Measurements from ENCODE around the gene ABCB11. TPM values are rescaled to one million over a fixed set of nuclear protein-coding genes. Genes with fewer than 3 reads are reported as not detected.

The ABCB11 gene
- polyA plus RNA-seq, 1 donor from 2014 or later = not detected

GRCh38 chr2:168895771-168896170 is 135.4 kb downstream of the ABCB11 start:
- no peaks in the 10 kb centered on the region for H3K9me3 ChIP-seq (ENCODE audit: low read length)
- no peaks in the 10 kb centered on the region for H3K27me3 ChIP-seq (ENCODE audit: insufficient read depth, low read depth, low read length)
- H3F3A ChIP-seq (ENCODE audit: insufficient read depth, low read length, poor library complexity, severe bottlenecking) = no peaks in the 10 kb centered on the region
- no peak overlapping the region for H3K4me3 ChIP-seq (ENCODE audit: low read length)
- TF ChIP-seq RAD21 (conservative IDR thresholded peaks at IDR 0.05) = no peak
- TF ChIP-seq, protein P1, sequence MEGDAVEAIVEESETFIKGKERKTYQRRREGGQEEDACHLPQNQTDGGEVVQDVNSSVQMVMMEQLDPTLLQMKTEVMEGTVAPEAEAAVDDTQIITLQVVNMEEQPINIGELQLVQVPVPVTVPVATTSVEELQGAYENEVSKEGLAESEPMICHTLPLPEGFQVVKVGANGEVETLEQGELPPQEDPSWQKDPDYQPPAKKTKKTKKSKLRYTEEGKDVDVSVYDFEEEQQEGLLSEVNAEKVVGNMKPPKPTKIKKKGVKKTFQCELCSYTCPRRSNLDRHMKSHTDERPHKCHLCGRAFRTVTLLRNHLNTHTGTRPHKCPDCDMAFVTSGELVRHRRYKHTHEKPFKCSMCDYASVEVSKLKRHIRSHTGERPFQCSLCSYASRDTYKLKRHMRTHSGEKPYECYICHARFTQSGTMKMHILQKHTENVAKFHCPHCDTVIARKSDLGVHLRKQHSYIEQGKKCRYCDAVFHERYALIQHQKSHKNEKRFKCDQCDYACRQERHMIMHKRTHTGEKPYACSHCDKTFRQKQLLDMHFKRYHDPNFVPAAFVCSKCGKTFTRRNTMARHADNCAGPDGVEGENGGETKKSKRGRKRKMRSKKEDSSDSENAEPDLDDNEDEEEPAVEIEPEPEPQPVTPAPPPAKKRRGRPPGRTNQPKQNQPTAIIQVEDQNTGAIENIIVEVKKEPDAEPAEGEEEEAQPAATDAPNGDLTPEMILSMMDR (IDR thresholded peaks at IDR 0.05; ENCODE audit: poor library complexity, severe bottlenecking) = no peak
- no peak for TF ChIP-seq POLR2AphosphoS5 (IDR thresholded peaks at IDR 0.05)
- TF ChIP-seq, protein P2, sequence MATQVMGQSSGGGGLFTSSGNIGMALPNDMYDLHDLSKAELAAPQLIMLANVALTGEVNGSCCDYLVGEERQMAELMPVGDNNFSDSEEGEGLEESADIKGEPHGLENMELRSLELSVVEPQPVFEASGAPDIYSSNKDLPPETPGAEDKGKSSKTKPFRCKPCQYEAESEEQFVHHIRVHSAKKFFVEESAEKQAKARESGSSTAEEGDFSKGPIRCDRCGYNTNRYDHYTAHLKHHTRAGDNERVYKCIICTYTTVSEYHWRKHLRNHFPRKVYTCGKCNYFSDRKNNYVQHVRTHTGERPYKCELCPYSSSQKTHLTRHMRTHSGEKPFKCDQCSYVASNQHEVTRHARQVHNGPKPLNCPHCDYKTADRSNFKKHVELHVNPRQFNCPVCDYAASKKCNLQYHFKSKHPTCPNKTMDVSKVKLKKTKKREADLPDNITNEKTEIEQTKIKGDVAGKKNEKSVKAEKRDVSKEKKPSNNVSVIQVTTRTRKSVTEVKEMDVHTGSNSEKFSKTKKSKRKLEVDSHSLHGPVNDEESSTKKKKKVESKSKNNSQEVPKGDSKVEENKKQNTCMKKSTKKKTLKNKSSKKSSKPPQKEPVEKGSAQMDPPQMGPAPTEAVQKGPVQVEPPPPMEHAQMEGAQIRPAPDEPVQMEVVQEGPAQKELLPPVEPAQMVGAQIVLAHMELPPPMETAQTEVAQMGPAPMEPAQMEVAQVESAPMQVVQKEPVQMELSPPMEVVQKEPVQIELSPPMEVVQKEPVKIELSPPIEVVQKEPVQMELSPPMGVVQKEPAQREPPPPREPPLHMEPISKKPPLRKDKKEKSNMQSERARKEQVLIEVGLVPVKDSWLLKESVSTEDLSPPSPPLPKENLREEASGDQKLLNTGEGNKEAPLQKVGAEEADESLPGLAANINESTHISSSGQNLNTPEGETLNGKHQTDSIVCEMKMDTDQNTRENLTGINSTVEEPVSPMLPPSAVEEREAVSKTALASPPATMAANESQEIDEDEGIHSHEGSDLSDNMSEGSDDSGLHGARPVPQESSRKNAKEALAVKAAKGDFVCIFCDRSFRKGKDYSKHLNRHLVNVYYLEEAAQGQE (IDR thresholded peaks at IDR 0.05; ENCODE audit: borderline replicate concordance) = no peak
- no peak for TF ChIP-seq MXI1 (conservative IDR thresholded peaks at IDR 0.05; ENCODE audit: poor library complexity, severe bottlenecking)
- no peak for TF ChIP-seq SMC3 (conservative IDR thresholded peaks at IDR 0.05; ENCODE audit: poor library complexity)
- no peak for TF ChIP-seq EP300 (conservative IDR thresholded peaks at IDR 0.05; ENCODE audit: poor library complexity, severe bottlenecking)
- no peak for TF ChIP-seq TAF1 (IDR thresholded peaks at IDR 0.05; ENCODE audit: low read depth)
- H3K36me3 ChIP-seq (ENCODE audit: insufficient read depth, low read length) = no peaks in the 10 kb centered on the region
- H3K79me2 ChIP-seq (replicated peaks; ENCODE audit: insufficient read depth, low read length) = no peaks in the 10 kb centered on the region
- H3K4me2 ChIP-seq (ENCODE audit: low read length) = no peak overlapping the region
- H2AFZ ChIP-seq (ENCODE audit: low read depth, low read length) = no peak overlapping the region
- no peaks in the 10 kb centered on the region for H4K20me1 ChIP-seq (ENCODE audit: insufficient read depth)
- H3K27ac ChIP-seq (ENCODE audit: low read length) = no peak overlapping the region
- no peaks in the 10 kb centered on the region for H3K9me2 ChIP-seq (ENCODE audit: insufficient read depth, low read length)
- no peak overlapping the region for H3K9ac ChIP-seq (ENCODE audit: low read length)

GRCh38 chr2:168894720-168895119 is 136.4 kb downstream of the ABCB11 start:
- H3K9me2 ChIP-seq (ENCODE audit: insufficient read depth, low read length) = no peaks in the 10 kb centered on the region
- peaks cover 3% of the 10 kb centered on the region for H3K79me2 ChIP-seq (replicated peaks; ENCODE audit: insufficient read depth, low read length)
- no peak overlapping the region for H3K4me3 ChIP-seq (ENCODE audit: low read length)
- no peaks in the 10 kb centered on the region for H3F3A ChIP-seq (ENCODE audit: insufficient read depth, low read length, poor library complexity, severe bottlenecking)
- H3K36me3 ChIP-seq (ENCODE audit: insufficient read depth, low read length) = no peaks in the 10 kb centered on the region
- no peak for TF ChIP-seq EP300 (conservative IDR thresholded peaks at IDR 0.05; ENCODE audit: poor library complexity, severe bottlenecking)
- TF ChIP-seq TAF1 (IDR thresholded peaks at IDR 0.05; ENCODE audit: low read depth) = no peak
- no peak overlapping the region for H3K4me2 ChIP-seq (ENCODE audit: low read length)
- no peak overlapping the region for H3K9ac ChIP-seq (ENCODE audit: low read length)
- H4K20me1 ChIP-seq (ENCODE audit: insufficient read depth) = no peaks in the 10 kb centered on the region
- no peaks in the 10 kb centered on the region for H3K9me3 ChIP-seq (ENCODE audit: low read length)
- no peak overlapping the region for H2AFZ ChIP-seq (ENCODE audit: low read depth, low read length)
- H3K27me3 ChIP-seq (ENCODE audit: insufficient read depth, low read depth, low read length) = no peaks in the 10 kb centered on the region
- H3K27ac ChIP-seq (ENCODE audit: low read length) = no peak overlapping the region

DNA sequence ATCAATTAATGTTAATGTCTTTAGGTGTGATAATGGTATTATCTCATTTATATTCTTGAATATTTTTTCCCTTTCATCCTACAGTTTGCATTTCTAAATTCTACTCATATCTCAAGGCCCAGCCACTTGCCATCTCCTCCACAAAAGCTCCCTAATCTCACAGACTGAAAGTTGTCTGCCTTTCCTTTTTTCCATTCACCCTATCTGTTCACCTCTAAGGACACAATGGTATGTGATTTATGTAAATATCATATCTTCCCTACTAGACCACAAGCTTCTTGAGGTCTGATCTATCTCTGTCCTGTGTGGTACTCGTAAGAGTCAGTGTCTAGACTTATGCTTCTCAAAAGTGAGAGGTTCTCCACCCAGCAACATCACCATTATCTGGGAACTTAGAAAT is 137.0 kb downstream of the ABCB11 start:
- H2AFZ ChIP-seq (ENCODE audit: low read depth, low read length) = no peak overlapping the region
- H3K4me3 ChIP-seq (ENCODE audit: low read length) = no peak overlapping the region
- no peaks in the 10 kb centered on the region for H3K36me3 ChIP-seq (ENCODE audit: insufficient read depth, low read length)
- H3K9ac ChIP-seq (ENCODE audit: low read length) = no peak overlapping the region
- no peak for TF ChIP-seq SMC3 (conservative IDR thresholded peaks at IDR 0.05; ENCODE audit: poor library complexity)
- TF ChIP-seq RAD21 (conservative IDR thresholded peaks at IDR 0.05) = no peak
- no peak for TF ChIP-seq TAF1 (IDR thresholded peaks at IDR 0.05; ENCODE audit: low read depth)
- TF ChIP-seq POLR2AphosphoS5 (IDR thresholded peaks at IDR 0.05) = no peak
- TF ChIP-seq, protein P1 (IDR thresholded peaks at IDR 0.05; ENCODE audit: poor library complexity, severe bottlenecking) = no peak
- no peak for TF ChIP-seq EP300 (conservative IDR thresholded peaks at IDR 0.05; ENCODE audit: poor library complexity, severe bottlenecking)
- no peak for TF ChIP-seq EZH2 (IDR thresholded peaks at IDR 0.05; ENCODE audit: borderline replicate concordance, insufficient read depth, low read length, poor library complexity, severe bottlenecking)
- TF ChIP-seq MXI1 (conservative IDR thresholded peaks at IDR 0.05; ENCODE audit: poor library complexity, severe bottlenecking) = no peak
- TF ChIP-seq, protein P2 (IDR thresholded peaks at IDR 0.05; ENCODE audit: borderline replicate concordance) = no peak
- H3K4me2 ChIP-seq (ENCODE audit: low read length) = no peak overlapping the region
- H4K20me1 ChIP-seq (ENCODE audit: insufficient read depth) = no peaks in the 10 kb centered on the region
- no peak overlapping the region for H3K27ac ChIP-seq (ENCODE audit: low read length)
- H3K9me3 ChIP-seq (ENCODE audit: low read length) = no peaks in the 10 kb centered on the region
- H3K79me2 ChIP-seq (replicated peaks; ENCODE audit: insufficient read depth, low read length) = peaks cover 9% of the 10 kb centered on the region
- H3K9me2 ChIP-seq (ENCODE audit: insufficient read depth, low read length) = no peaks in the 10 kb centered on the region
- no peaks in the 10 kb centered on the region for H3K27me3 ChIP-seq (ENCODE audit: insufficient read depth, low read depth, low read length)
- no peaks in the 10 kb centered on the region for H3F3A ChIP-seq (ENCODE audit: insufficient read depth, low read length, poor library complexity, severe bottlenecking)

All from neural cell (in vitro differentiated cells).